Measurements from ENCODE around the gene PRKCE. TPM values are rescaled to one million over a fixed set of nuclear protein-coding genes. Genes with fewer than 3 reads are reported as not detected.

The PRKCE gene
- total and polyA plus RNA-seq, 2 donors (not counting 1 experiment from before 2014, with no cell fraction given), result 23.6 to 271 TPM

- Histone ChIP-seq H3K79me2 (ENCODE audit: control insufficient read depth, insufficient read depth, low read length) (peaks cover 68% of the 10 kb centered on the region), H3K4me3 (ENCODE audit: control extremely low read depth in 1 of 5, extremely low read depth in 1 of 5, insufficient read depth in 1 of 5, low read depth in 2 of 5, low read length in 4 of 5) (no peak overlapping the region), H2AFZ (ENCODE audit: insufficient read depth, low read depth, low read length, poor library complexity, severe bottlenecking) (no peak overlapping the region), H3K9me3 (ENCODE audit: control extremely low read depth in 1 of 3, control insufficient read depth in 2 of 3, insufficient read depth in 1 of 3, low read length in 2 of 3) (no peaks in the 10 kb centered on the region), H3K36me3 (replicated peaks in 1 of 2; ENCODE audit: control extremely low read depth in 1 of 2, control insufficient read depth in 1 of 2, extremely low read depth in 1 of 2, insufficient read depth in 2 of 2, low read length in 1 of 2) (peaks cover 0 to 2% of the 10 kb centered on the region in 2 experiments), H3K4me2 (replicated peaks; ENCODE audit: low read depth, low read length, poor library complexity, severe bottlenecking) (no peak overlapping the region), H3K4me1 (ENCODE audit: control insufficient read depth in 2 of 2, insufficient read depth in 2 of 2, low read length in 2 of 2) (peaks cover 6 to 18% of the 10 kb centered on the region in 2 donors), H4K20me1 (ENCODE audit: control insufficient read depth, insufficient read depth, low read length, poor library complexity, severe bottlenecking) (peaks cover 38% of the 10 kb centered on the region), H3K9ac (ENCODE audit: low read length) (no peak overlapping the region), H3K27ac (ENCODE audit: low read length in 2 of 2) (no peak overlapping the region), H3K27me3 (replicated peaks in 1 of 4; ENCODE audit: control extremely low read depth in 1 of 4, control insufficient read depth in 3 of 4, insufficient read depth in 4 of 4, low read length in 3 of 4) (no peaks in the 10 kb centered on the region)
- POLR2A ChIA-PET, result interaction anchor here (0.7 kb wide), 1 partner anchor 36 kb away, joined by 5 read pairs; no protein-coding TSS in a partner anchor
- DNase-seq (no peak), ATAC-seq (ENCODE audit: low read depth) (no peak)
- Mint-ChIP-seq H3K4me1 (peaks cover 28% of the 10 kb centered on the region), H3K27me3 (no peaks in the 10 kb centered on the region), H3K27ac (no peak overlapping the region), H3K9me3 (ENCODE audit: insufficient read depth) (no peaks in the 10 kb centered on the region), H3K4me3 (no peak overlapping the region)
- TF ChIP-seq EZH2 (IDR thresholded peaks at IDR 0.05; ENCODE audit: borderline replicate concordance, insufficient read depth, low read depth, low read length, poor library complexity, severe bottlenecking) (no peak), CTCF (IDR thresholded peaks at IDR 0.05) (no peak)
- 40% methylated on average over 2 of the region's 4 CpGs for WGBS (ENCODE audit: insufficient coverage)
- CTCF ChIA-PET, result interaction anchor here (0.6 to 1.4 kb wide), 3 partner anchors 20 to 191 kb away, joined by 3 to 4 read pairs (median 3); no protein-coding TSS in a partner anchor
- intact Hi-C loops (cut with micrococcal nuclease), result no loop called here
Observed at GRCh38 chr2:45869165-45869501, 217.7 kb downstream of the PRKCE start.

GRCh38 chr2:45871025-45871424 lies 219.6 kb downstream of the PRKCE start:
- CTCF ChIA-PET, result no interaction called here
- H3K27ac ChIP-seq (ENCODE audit: low read length in 2 of 2), result no peak overlapping the region
- H2AFZ ChIP-seq (ENCODE audit: insufficient read depth, low read depth, low read length, poor library complexity, severe bottlenecking), result no peak overlapping the region
- 73% methylated on average over 3 of the region's 3 CpGs for WGBS (ENCODE audit: insufficient coverage)
- no peak overlapping the region for H3K27ac Mint-ChIP-seq
- ATAC-seq (ENCODE audit: low read depth) (no peak), DNase-seq (no peak)
- no peak overlapping the region for H3K9ac ChIP-seq (ENCODE audit: low read length)
- no peak overlapping the region for H3K4me3 ChIP-seq (ENCODE audit: control extremely low read depth in 1 of 5, extremely low read depth in 1 of 5, insufficient read depth in 1 of 5, low read depth in 2 of 5, low read length in 4 of 5)
- TF ChIP-seq EZH2 (IDR thresholded peaks at IDR 0.05; ENCODE audit: borderline replicate concordance, insufficient read depth, low read depth, low read length, poor library complexity, severe bottlenecking), result no peak
- TF ChIP-seq CTCF (IDR thresholded peaks at IDR 0.05), result no peak
- H3K27me3 Mint-ChIP-seq, result no peaks in the 10 kb centered on the region
- no peaks in the 10 kb centered on the region for H3K9me3 Mint-ChIP-seq (ENCODE audit: insufficient read depth)
- peaks cover 28% of the 10 kb centered on the region for H3K4me1 Mint-ChIP-seq
- peaks cover 45% of the 10 kb centered on the region for H4K20me1 ChIP-seq (ENCODE audit: control insufficient read depth, insufficient read depth, low read length, poor library complexity, severe bottlenecking)
- H3K4me3 Mint-ChIP-seq, result no peak overlapping the region
- no peak overlapping the region for H3K4me2 ChIP-seq (replicated peaks; ENCODE audit: low read depth, low read length, poor library complexity, severe bottlenecking)
- peaks cover 6 to 18% of the 10 kb centered on the region in 2 donors for H3K4me1 ChIP-seq (ENCODE audit: control insufficient read depth in 2 of 2, insufficient read depth in 2 of 2, low read length in 2 of 2)
- H3K9me3 ChIP-seq (ENCODE audit: control extremely low read depth in 1 of 3, control insufficient read depth in 2 of 3, insufficient read depth in 1 of 3, low read length in 2 of 3), result peaks cover 0 to 5% (median 3%) of the 10 kb centered on the region in 3 donors
- POLR2A ChIA-PET, result no interaction called here
- H3K36me3 ChIP-seq (replicated peaks in 1 of 2; ENCODE audit: control extremely low read depth in 1 of 2, control insufficient read depth in 1 of 2, extremely low read depth in 1 of 2, insufficient read depth in 2 of 2, low read length in 1 of 2), result peaks cover 0 to 2% of the 10 kb centered on the region in 2 experiments
- H3K79me2 ChIP-seq (ENCODE audit: control insufficient read depth, insufficient read depth, low read length), result peaks cover 74% of the 10 kb centered on the region
- H3K27me3 ChIP-seq (replicated peaks in 1 of 4; ENCODE audit: control extremely low read depth in 1 of 4, control insufficient read depth in 3 of 4, insufficient read depth in 4 of 4, low read length in 3 of 4), result no peaks in the 10 kb centered on the region
- intact Hi-C loops (cut with micrococcal nuclease), result no loop called here
